GM18907 (cell line): ENCODE results near the gene FHAD1.

ENCODE experiments used
- ATAC-seq: cut with Tn5 transposase; IDR thresholded peaks from one replicate; pipeline ENCODE4 v1.9.1; 2021; ENCODE audit warnings: mild to moderate bottlenecking, moderate library complexity; ENCODE audit not compliant: unreplicated experiment

The FHAD1 gene

DNA sequence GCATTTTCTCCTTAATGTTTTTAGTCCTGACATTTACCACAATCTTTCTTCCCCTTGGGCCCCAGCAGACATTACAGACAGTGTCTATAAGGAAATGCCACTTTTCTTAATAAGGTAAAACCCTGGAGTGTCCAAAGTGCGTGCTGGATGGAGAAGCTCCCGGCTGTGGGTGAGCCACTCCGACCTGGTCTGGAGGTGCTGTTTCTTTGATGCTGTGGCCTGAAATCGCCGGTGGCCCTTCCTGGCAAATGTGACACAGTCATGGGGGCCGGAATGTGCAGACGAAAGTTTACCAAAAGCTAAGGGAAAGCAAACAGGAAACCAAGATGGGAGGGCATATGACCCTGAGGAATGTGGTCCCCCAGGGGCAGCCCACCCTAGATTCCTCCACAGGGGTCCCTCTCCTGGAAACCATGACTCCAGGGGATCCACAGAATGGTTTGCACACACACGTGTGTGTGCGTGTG lies 77.9 kb downstream of the FHAD1 start:
- ATAC-seq, result no peak

DNA sequence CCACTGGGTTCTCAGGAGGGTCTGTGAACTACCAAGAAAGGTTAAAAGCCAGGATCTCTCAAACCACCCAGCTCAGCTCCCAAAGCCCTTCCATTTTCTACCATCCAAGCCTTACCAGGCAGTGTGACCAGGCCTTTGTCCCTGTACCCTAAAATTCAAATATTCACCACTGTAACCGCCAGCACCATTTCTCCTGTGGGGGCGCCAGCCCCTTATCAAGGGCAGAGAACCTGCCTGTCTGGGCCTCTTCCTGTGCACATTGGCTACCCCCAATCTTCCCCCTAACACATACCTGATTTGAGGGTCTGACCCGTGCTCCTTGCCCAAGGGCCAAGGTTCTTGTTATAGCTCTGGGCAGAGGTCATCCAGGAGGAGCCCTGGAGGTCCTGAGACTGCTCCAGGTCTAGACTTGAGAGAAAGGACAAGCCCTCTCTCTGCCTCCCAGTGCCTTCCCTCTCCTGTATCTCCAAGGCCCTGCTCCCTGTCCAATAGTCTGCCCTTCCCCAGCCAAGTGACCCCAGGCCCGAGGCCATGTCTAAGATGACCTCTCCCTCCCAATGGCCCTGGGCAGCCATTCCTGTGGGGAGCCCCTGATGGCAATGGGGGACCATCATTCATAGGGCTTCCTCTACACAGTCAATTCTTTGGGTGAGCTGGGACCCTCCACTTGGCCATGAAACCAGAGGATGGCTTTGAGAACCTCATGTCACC lies 78.5 kb downstream of the FHAD1 start:
- no peak for ATAC-seq

DNA sequence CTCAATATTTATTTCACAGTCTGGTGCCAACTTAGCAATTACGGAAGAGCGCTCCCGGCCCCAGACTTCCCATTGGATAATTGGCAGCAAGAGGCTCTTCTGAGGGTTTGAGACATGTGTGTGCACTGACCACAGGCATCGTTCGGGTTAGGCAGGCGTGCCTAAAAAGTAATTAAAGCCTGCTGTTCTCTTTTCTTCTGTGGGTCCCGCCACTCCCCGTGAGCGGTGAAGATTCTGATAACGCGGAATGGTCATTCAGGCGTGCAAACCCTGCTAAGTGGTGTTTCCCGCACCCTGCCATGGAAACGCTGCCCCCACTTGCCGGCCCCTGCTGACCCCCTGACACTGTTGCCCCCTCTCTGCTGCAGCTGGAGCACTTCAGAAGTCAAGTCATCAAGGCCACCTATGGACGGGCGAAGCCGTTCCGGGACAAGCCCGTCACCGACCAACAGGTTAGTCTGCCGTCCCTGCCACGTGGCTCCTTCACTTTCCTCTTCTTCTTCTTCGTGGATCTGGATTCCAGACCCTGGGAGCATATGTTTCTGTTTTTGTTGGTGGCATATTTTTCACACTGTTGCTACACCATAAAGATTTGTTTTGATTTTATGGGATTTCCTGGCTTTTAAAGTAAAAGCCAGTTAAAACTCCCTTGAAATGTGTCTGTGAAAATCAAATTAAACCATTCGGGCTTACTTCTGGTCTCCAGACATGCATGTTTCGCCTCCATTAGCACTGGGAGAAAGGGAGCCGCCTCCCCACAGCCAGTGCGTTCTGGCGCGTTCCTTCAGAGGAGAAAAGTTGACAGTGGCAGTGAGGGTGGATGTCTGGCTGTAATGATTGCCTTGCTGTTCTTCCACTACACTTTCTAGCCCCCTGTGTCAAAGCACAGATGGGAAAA lies 79.9 kb downstream of the FHAD1 start:
- ATAC-seq, result no peak

DNA sequence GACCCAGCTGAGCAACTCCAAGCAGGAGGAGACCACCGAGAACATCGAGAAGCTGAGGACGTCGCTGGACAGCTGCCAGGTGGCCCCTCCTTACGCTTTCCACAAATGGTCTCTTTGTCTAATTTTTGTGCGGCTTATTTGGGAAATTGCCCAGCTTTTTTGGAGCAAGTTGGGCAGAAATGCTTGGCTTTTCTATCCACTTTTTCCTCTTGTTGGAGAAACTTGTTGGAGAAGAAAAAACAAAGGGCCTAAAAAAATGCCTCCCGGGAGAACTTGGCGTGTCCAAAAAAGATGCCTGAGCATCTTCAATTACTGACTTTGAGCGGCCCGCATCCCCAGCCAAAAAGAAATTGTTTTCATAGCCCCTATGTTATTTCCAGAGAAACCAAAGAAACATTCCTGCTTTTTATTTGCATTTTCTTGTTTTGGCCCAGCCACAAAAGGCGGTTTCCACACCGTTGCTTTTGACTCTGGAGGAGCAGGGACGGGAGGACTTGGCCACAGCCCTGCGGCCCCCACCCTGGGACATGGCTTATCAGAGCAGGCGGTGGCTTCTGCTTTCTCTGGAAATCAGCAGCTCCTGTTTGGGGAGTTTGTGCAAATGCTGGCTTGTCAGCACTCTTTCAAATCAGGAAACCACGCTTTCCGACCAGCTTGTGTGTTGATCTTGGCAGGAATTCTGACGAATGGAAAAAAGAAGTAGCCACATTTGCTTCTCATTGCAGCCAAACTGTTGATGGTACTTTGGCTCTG lies 81.5 kb downstream of the FHAD1 start:
- no peak for ATAC-seq

DNA sequence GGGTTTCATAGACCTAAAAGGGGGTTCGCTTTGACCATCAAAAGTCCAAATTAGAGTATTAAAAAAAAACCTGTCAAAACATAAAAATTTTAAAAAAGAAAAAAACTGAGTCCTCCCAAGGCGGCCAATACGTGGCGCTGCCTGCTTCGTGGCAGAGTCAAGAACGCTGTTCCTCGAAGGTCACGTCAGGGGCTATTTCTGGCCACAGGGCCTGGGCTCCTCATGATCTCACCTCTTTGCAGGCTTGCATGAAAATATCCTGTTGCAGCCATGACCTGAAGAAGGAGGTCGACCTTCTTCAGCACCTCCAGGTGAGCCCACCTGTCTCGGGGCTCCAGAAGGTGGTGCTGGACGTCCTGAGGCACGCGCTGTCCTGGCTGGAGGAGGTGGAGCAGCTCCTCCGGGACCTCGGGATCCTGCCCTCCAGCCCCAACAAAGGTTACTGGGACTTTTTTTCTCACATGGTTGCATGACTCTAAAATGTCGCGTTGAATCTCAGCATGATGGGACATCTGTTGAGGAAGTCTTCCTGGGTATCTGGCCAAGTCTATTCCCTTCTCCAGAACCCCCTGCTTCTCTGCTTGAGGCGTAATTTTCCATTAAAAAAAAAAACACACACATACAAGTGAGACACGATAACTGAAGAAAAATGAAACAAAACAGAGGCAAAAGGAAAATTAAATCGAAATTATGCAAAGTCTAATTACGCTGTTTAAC lies 82.2 kb downstream of the FHAD1 start:
- no peak for ATAC-seq

DNA sequence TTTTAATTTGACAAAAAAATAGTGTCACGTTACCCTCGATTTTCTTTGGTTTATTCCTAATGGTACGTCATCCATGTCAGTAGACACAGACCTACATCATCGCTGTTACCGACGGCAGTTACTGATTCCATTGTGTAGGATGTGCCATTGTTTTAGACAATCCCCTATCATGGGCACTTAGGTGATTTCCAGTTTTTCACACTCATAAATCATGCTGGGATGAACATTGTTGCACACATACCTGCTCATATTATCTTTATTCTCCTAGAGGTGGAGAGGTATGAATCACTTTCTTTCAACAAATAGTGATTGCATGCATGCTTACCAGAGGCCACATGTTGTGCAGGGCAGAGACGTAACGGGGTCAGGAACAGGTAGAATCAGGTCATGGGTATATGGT lies 83.0 kb downstream of the FHAD1 start:
- ATAC-seq, result no peak

DNA sequence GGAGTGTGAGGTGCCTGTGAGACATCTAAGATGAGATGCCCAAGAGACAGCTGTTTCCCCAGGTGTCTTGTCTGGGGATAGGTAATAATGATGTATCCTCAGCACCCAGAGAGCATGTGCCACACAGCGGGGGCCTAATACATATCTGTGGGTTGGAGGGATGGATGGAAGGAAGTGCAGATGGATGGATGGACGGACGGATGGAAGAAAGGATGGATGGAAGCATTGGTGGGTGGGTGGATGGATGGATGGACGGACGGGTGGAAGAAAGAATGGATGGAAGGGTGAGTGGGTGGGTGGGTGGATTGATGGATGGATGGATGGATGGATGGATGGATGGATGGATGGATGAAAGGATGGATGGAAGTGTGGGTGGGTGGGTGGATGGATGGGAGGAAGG lies 84.2 kb downstream of the FHAD1 start:
- no peak for ATAC-seq

DNA sequence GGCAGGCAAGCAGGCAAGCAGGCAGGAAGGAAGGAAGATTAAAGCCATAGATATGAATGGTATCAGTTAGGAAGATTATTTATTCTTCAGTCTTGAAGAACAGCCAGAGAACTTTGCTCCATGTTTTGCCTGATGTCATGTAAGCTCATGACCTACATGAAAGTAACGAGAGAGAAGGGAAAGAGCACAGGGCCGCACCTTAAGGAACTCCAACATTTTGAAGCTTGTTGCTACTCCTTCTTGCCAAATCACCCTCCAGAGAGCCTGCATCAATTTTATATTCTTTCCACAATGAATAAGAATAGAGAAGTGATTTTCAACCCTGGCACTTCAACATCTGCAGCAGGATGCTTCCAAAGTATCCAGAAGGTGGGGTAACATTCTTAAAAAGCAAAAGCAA lies 84.7 kb downstream of the FHAD1 start:
- ATAC-seq, result no peak

DNA sequence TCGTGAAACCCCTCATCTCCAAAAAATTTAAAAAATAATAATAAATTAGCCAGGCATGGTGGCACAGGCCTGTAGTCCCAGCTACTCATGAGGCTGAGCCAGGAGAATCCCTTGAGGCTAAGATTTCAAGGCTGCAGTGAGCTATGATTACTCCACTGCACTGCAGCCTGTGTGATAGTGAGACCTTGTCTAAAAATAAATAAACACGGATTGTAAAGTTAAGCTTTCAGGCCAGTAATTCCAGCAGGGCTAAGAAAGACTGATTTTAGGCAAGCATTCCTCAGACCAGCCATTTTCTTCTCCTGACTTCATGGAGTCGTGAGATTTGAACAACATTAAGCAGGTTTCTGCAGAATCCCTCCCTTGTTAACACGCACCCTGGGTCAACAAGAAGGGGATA lies 85.5 kb downstream of the FHAD1 start:
- ATAC-seq, result no peak

DNA sequence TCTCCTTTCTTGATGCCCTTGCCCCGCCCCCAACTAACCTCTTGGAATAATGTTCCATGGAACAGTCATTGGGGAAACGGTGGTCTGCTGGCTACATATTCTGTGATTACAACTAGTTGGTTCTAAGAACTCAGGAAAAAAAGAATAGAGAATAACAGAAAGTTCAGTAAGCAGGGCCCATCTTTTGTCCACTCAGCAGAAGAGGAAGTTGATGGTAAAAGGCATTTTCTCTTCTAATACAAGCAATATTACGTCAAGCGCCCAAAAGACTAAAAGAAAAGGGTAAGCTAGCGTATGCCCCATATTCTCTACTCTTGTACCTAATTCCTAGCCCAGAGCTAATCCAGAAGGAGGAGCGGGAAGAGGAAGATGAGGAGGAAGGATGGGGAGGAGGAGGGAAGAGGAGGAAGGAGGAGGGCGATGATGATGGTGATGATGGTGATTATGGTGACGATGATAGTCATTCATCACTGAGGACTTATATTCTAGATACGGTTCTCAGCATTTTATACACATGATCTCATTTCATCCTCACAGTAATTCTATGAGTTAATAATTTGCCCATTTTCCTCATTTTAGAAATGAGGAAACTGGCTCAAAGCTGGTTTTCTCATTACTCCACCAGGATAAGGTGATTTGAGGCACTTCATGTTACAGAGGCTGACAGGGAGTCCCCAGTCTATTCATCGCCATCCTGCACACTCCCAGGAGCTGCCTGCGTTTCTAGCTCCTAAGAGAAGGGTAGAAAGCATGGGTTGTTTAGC lies 86.1 kb downstream of the FHAD1 start:
- ATAC-seq, result no peak

DNA sequence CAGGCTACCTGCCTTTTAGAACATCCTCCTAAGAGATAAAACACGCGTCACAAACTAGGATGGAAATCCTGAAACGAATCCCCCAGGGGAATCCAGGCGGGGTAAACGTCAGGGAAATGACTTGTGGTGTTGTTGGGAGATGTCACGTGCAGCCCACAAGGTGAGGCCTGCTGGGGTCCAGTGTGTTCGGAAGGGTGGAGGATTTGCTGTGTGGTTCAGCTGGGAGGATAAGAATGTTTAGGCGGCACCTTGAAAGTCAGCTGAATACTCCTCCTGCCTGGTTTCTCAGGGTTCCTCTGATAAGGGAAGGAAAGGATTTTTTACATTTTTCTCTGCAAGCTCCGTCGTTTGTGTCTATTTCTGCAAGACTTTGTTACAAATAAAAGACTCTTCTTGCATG lies 88.0 kb downstream of the FHAD1 start:
- ATAC-seq, result no peak

DNA sequence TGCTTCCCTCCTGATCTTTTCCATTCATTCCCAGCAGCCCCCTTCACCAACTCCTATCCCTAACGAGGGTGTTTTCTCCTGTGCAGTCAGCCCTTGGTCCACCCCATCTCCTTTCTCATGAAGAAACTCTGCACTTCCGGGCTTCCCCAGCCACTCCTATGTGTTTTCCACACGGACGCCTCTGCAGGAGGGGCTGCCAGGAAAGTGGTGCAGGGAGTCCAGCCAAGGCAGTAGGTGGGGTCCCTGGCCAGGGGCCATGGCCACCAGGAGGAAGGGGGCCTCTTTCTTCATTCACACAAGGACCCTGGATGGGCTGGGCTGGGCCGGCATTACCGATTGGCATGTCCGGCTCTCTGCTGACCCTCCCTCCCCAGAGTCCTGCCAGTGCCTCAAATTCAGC lies 89.8 kb downstream of the FHAD1 start:
- ATAC-seq, result no peak

DNA sequence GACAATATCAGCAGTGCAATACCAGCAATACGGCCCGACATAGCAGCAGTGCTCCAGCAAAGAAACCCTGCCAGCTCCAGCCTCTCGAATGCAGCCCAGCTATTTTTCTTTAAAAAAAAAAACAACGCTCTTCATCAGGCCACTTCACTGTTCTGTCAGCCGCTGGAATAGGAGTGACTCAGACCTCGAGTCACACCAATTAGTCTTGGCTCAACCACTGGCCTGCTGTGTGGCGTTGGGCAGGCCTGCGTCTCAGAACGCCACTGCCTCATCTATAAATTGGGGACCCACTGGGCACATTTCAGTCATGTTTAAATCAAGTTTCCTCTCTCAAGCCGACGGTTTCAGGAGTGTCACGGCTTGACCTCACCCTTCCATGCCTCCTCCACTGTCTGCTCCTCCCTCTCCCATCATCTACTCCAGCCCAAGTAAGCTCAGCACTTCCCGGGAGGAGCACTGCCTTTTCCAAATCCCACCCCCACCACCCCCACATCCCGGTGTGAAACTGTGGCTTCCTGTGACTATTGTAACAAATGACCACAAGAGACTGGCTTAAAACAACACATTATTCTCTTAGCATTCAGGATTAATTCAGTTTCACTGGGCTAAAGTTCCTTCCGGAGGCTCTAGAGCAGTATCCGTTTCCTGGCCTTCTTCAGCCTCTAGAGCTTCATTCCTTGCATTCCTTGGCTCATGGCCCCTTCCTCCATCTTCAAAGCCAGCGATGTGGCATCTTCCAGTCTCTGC lies 90.8 kb downstream of the FHAD1 start:
- ATAC-seq, result no peak

DNA sequence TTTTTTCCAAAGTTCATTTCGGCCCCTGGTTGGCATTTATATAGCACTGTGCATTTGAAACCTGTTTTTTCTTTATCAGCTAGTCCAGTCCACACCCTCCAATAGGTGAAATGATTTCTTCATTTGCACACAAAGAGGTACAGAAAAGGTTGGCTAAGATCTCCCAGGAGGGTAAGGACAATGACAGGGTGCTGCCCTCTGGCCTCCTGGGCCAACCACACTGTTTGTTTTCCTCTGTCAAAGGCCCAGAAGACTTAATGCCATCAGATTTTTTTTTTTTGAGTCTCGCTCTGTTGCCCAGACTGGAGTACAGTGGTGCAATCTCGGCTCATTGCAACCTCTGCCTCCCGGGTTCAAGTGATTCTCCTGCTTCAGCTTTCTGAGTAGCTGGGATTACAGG lies 92.5 kb downstream of the FHAD1 start:
- ATAC-seq, result no peak

DNA sequence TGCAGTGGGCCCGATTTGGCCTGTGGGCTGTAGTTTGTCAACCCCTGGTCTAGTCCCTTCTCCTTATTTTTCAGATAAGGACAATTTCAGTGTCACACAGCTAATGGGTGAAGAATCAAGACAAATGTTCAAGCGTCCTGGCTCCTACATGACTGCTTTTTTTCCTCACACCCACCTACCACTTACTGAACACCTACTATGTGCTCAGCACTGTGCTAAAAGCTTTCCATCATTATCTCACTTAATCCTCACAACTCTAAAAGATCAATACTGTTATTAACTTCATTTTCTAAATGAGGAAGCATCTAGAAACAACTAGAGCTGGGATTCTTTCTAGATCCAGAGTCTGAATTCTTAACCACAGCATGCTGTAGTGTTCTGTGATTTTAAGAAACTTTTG lies 94.2 kb downstream of the FHAD1 start:
- ATAC-seq, result no peak

DNA sequence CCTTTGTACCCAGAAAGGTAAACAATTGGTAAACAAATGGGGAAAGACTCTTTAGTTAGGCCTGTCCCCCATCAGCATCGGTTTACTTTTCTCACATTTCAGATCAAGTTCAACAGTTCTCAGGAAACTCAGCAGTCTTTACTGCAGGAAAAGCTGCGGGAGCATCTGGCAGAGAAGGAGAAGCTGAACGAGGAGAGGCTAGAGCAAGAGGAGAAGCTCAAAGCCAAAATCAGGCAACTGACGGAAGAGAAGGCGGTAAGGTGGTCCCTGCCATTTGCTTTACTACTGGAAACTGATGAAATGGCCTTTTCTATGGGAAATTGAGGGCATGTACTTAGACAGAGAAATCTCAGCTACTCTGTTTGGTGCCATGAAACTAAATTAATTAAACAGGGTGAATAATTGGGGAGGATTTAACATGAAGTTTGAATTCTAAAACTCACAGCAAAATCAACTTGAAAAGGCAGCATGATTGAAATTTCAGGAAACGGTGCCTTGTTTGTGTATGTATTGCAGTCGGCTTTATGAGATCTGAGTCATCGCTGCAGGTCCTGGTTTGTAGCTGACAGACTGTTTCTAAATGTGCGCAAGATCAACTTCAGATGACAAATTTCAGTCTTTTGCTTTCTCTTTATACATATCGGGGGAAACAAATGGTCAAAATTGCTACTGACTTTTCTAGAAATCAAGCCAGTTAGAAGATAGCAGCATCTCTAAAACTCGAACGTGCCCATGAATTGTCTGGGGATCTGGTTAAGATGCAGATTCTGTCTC lies 94.8 kb downstream of the FHAD1 start:
- ATAC-seq, result no peak

DNA sequence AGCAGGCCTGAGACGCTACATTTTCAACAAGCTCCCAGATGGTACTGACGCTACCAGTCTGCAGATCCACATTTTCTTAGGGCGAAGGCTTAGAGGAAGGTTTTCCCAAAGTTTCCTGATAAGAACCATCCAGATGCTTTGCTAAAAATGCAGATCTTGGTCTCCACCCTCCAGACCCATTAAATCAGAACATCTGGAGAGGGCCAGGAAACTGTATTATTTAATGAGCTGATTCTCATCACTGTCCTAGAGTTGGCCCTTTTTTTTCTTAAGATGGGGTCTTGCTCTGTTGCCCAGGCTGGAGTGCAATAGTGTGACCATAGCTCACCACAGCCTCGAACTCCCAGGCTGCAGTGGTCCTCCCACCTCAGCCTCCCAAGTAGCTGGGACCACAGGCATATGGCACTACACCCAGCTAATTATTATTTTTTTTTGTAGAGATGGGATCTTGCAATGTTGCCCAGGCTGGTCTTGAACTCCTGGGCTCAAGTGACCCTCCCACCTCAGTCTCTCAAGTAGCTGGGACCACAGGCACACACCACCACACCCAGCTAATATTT lies 95.5 kb downstream of the FHAD1 start:
- no peak for ATAC-seq

DNA sequence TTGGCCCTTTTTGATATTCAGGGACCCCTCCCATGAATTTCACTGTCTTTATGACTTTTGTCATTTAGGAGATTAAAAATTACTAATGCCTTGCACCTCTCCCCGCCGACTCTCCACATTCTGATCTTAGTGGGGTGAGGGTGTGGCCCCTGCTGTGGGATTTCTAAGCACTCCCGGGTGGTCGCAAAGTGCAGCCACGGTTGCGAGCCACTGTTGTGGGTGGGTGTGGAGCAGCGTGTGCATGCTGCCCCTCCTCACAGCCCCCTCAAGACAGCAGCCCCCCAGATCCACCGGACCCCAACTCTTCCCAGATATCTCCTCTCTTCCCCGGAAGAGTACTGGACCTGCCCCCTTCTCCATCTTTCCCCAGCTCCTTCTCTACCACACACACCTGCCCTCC lies 96.1 kb downstream of the FHAD1 start:
- ATAC-seq, result no peak
